OCI-LY7 (cell line): ENCODE results near the gene NCAM1. TPM values are rescaled to one million over a fixed set of nuclear protein-coding genes. Genes with fewer than 3 reads are reported as not detected.
"Not testable (repeated sequence)": the region's sequence is repeated elsewhere in the genome, so short reads cannot be mapped to it uniquely, and the experiment has no call there.

Source experiments
- Bru-seq: library from RNA; stranded (reverse); fragments of 400-500 nt; gene quantifications from one replicate; lab custom pipeline; 2021; lab: Mats Ljungman, UMichigan
- BruChase-seq, 2 experiments: library from RNA; stranded (reverse); fragments of 400-500 nt; gene quantifications; one replicate each; lab custom pipeline; 2021; lab: Mats Ljungman, UMichigan
- BruUV-seq: library from RNA; stranded (reverse); fragments of 400-500 nt; replicated peaks from 2 replicates; lab custom pipeline; 2021; lab: Mats Ljungman, UMichigan
- CTCF ChIA-PET: fragments of 300-600 bp; sonication (Branson Sonifier 250); formaldehyde crosslinking; loops from one replicate; lab custom pipeline; 2022; ENCODE audit warnings: antibody characterized with exemption; ENCODE audit not compliant: unreplicated experiment; lab: Charles Lee
- POLR2A ChIA-PET: fragments of 300-600 bp; sonication (Branson Sonifier 250); formaldehyde crosslinking; loops from one replicate; lab custom pipeline; 2022; ENCODE audit warnings: antibody characterized with exemption; lab: Charles Lee
- DNase-seq: peaks from one replicate; pipeline ENCODE4 v3.0.0-alpha.2; 2015; ENCODE audit warnings: low spot score
- H2AFZ ChIP-seq: fragments of 200-600 bp; sonication (generic), shearing (Covaris generic); 2 replicates; pipeline ENCODE4 v1.6.1; 2014; ENCODE audit warnings: mild to moderate bottlenecking, antibody characterized with exemption, low read length, moderate library complexity
- H3K27ac ChIP-seq: fragments of 200-600 bp; sonication (generic); 2 replicates; pipeline ENCODE4 v1.5.1; 2014; ENCODE audit warnings: mixed run types, low read depth, mild to moderate bottlenecking, moderate library complexity, low read length, inconsistent platforms; ENCODE audit not compliant: poor library complexity, severe bottlenecking
- H3K36me3 ChIP-seq: fragments of 200-600 bp; sonication (generic); 2 replicates; pipeline ENCODE4 v1.6.1; 2014; ENCODE audit warnings: mild to moderate bottlenecking, antibody characterized with exemption, low read length, moderate library complexity, mixed read lengths; ENCODE audit not compliant: insufficient read depth
- H3K4me1 ChIP-seq: fragments of 200-600 bp; sonication (generic); 2 replicates; pipeline ENCODE4 v1.5.1; 2014; ENCODE audit warnings: mild to moderate bottlenecking, low read length; ENCODE audit not compliant: insufficient read depth, poor library complexity, severe bottlenecking
- H3K4me2 ChIP-seq: fragments of 200-600 bp; sonication (generic); 2 replicates; pipeline ENCODE4 v1.6.1; 2014; ENCODE audit warnings: mild to moderate bottlenecking, low read length
- H3K4me3 ChIP-seq: fragments of 200-600 bp; sonication (generic); 2 replicates; pipeline ENCODE4 v1.5.1; 2014; ENCODE audit warnings: mild to moderate bottlenecking, low read depth, low read length; ENCODE audit not compliant: poor library complexity, severe bottlenecking
- H3K79me2 ChIP-seq: fragments of 200-600 bp; sonication (generic); 2 replicates; pipeline ENCODE4 v1.6.1; 2016; ENCODE audit warnings: low read depth, mild to moderate bottlenecking, low read length, moderate library complexity, mixed read lengths; ENCODE audit not compliant: insufficient read depth
- H3K9me2 ChIP-seq: fragments of 200-600 bp; sonication (generic); 2 replicates; pipeline ENCODE4 v1.6.1; 2016; ENCODE audit warnings: mild to moderate bottlenecking, low read length, mixed read lengths; ENCODE audit not compliant: insufficient read depth
- H3K9me3 ChIP-seq: fragments of 200-600 bp; sonication (generic); 2 replicates; pipeline ENCODE4 v1.6.1; 2014; ENCODE audit warnings: mild to moderate bottlenecking, mixed run types, low read length, mixed read lengths
- H4K20me1 ChIP-seq: fragments of 200-600 bp; sonication (generic); 2 replicates; pipeline ENCODE4 v1.6.1; 2014; ENCODE audit warnings: mild to moderate bottlenecking, antibody characterized with exemption, low read length, moderate library complexity, mixed read lengths; ENCODE audit not compliant: insufficient read depth
- CTCF ChIP-seq: fragments of 200-600 bp; sonication (generic); conservative IDR thresholded peaks from 2 replicates; pipeline ENCODE4 v1.5.1; 2014; ENCODE audit warnings: mild to moderate bottlenecking, antibody characterized with exemption, low read length, moderate library complexity, mixed read lengths
- EZH2phosphoT487 ChIP-seq: fragments of 200-600 bp; sonication (generic); IDR thresholded peaks from 2 replicates; pipeline ENCODE4 v1.6.1; 2018; ENCODE audit warnings: low read depth, borderline replicate concordance, mild to moderate bottlenecking, mixed run types, antibody characterized with exemption, low read length, moderate library complexity, mixed read lengths
- intact Hi-C: fragments of 100-400 bp; cut with micrococcal nuclease; formaldehyde crosslinking; loops from one replicate; pipeline ENCODE4 v1.10.0; 2022; ENCODE audit not compliant: unreplicated experiment
- long read RNA-seq: library from polyadenylated mRNA; stranded (forward); transcript quantifications from one replicate; pipeline ENCODE4 v2.0.0, GENCODE V29; 2022
- total RNA-seq, 2 experiments: library from RNA; depleted of rRNA in 1 of 2; stranded (reverse); fragments of >200 nt in 1 of 2; shearing (Covaris generic) in 1 of 2; gene quantifications; 2 replicates each; pipeline ENCODE4 v1.2.3, GENCODE V29; 2014 to 2022

NCAM1 gene
- total RNA-seq (2014; rRNA removed; shearing (Covaris generic)) (not detected in 2 replicates), total RNA-seq (2022) (not detected in 2 replicates), Bru-seq, nascent RNA (percentile 2 among the genes with signal in this experiment), BruChase-seq, experiment 1, labeled RNA remaining after a 6-hour chase (percentile 1 among the genes with signal in this experiment), BruChase-seq, experiment 2, labeled RNA remaining after a 2-hour chase (percentile 4 among the genes with signal in this experiment)
- long read RNA-seq: 0 reads

- H3K4me1 ChIP-seq: no peaks in the 10 kb centered on the region
- H3K4me3 ChIP-seq: peak within 1 kb of the TSS; percentile 28
- peak within 1 kb of the TSS; percentile 39 for H3K4me2 ChIP-seq
- TF ChIP-seq EZH2phosphoT487 (no peak), CTCF (no peak)
- ChIA-PET CTCF (no interaction called here), POLR2A (no interaction called here)
- no TSS peak for BruUV-seq
- H4K20me1 ChIP-seq: no peaks in the 10 kb centered on the region
- no peaks in the 10 kb centered on the region for H3K9me3 ChIP-seq
- peak; percentile 10 for DNase-seq
- H3K9me2 ChIP-seq: no peaks in the 10 kb centered on the region
- 0 out of 2 replicates have a peak within 1 kb of the TSS, but pooled peaks have one; percentile 35 for H2AFZ ChIP-seq
- no peaks in the 10 kb centered on the region for H3K79me2 ChIP-seq
- no peak within 1 kb of the TSS for H3K27ac ChIP-seq
- intact Hi-C loops: no loop called here
- no peaks in the 10 kb centered on the region for H3K36me3 ChIP-seq
Observed at GRCh38 chr11:112961146-112961668, at the start of gene NCAM1. NCAM1 (plus strand) TSS chr11:112961420.

GRCh38 chr11:112922606-112923005, 38.6 kb upstream of the NCAM1 start:
- Histone ChIP-seq H2AFZ (no peak overlapping the region), H3K4me1 (no peaks in the 10 kb centered on the region), H3K79me2 (no peaks in the 10 kb centered on the region), H4K20me1 (no peaks in the 10 kb centered on the region), H3K36me3 (no peaks in the 10 kb centered on the region), H3K9me2 (no peaks in the 10 kb centered on the region), H3K9me3 (no peaks in the 10 kb centered on the region), H3K4me3 (no peak overlapping the region), H3K27ac (no peak overlapping the region), H3K4me2 (no peak overlapping the region)
- DNase-seq: no peak
- intact Hi-C loops: no loop called here
- CTCF ChIA-PET: no interaction called here
- TF ChIP-seq EZH2phosphoT487: no peak
- no peak for TF ChIP-seq CTCF
- no TSS peak for BruUV-seq
- POLR2A ChIA-PET: no interaction called here

GRCh38 chr11:112924836-112925235, 36.4 kb upstream of the NCAM1 start:
- H3K79me2 ChIP-seq, H2AFZ ChIP-seq, H3K9me2 ChIP-seq, H3K4me1 ChIP-seq, intact Hi-C loops, H3K9me3 ChIP-seq, DNase-seq, H3K27ac ChIP-seq, H3K4me3 ChIP-seq, CTCF ChIA-PET, POLR2A ChIA-PET, H3K4me2 ChIP-seq, H3K36me3 ChIP-seq, H4K20me1 ChIP-seq, BruUV-seq: not testable (repeated sequence)
